Measurements from ENCODE around the gene TEX14. TPM values are rescaled to one million over a fixed set of nuclear protein-coding genes. Genes with fewer than 3 reads are reported as not detected.
A peak's percentile ranks its signal among the peaks of the same experiment; 100 is the strongest.

The TEX14 gene
- total and polyA plus RNA-seq, 11 donors, result 0.04 to 0.36 (median 0.10) TPM; not detected in 3

- Histone ChIP-seq H3K4me3 (peak overlapping the region in 3 of 12 donors; percentile 17 to 34 (median 23)), H3K27ac (peak overlapping the region in 11 of 12 donors; percentile 2 to 78 (median 57)), H3K36me3 (no peaks in the 10 kb centered on the region), H3K4me1 (peaks cover 7 to 58% (median 31%) of the 10 kb centered on the region in 12 donors), H3K9me3 (no peaks in the 10 kb centered on the region), H3K27me3 (no peaks in the 10 kb centered on the region)
- DNase-seq (no peak), ATAC-seq (peak; percentile 43 to 68 (median 56))
- TF ChIP-seq CTCF (IDR thresholded peaks at IDR 0.05), result no peak
- TF ChIP-seq POLR2A (IDR thresholded peaks at IDR 0.05), result no peak
- intact Hi-C loops (cut with DNase I), result loop anchor here in 3 of 10 donors (5.0 to 10.0 kb wide), 2 partner anchors 38 to 146 kb away; no protein-coding TSS in a partner anchor
- WGBS, 4 donors, result 16 to 30% (median 18%) methylated on average over 4 to 6 of the region's 6 CpGs
Observed at GRCh38 chr17:58538811-58539409, 152.9 kb downstream of the TEX14 start.

GRCh38 chr17:58537266-58537665 is 154.6 kb downstream of the TEX14 start:
- intact Hi-C loops (cut with DNase I), result loop anchor here in 3 of 10 donors (5.0 to 10.0 kb wide), 2 partner anchors 40 to 148 kb away; no protein-coding TSS in a partner anchor

GRCh38 chr17:58536542-58536941 is 155.3 kb downstream of the TEX14 start:
- intact Hi-C loops (cut with DNase I), result loop anchor here in 3 of 10 donors (5.0 to 10.0 kb wide), 2 partner anchors 41 to 148 kb away; no protein-coding TSS in a partner anchor
- H3K4me3 ChIP-seq, result no peak overlapping the region
- TF ChIP-seq POLR2A (IDR thresholded peaks at IDR 0.05), result no peak
- TF ChIP-seq CTCF (IDR thresholded peaks at IDR 0.05), result no peak
- ATAC-seq, result no peak
- no peaks in the 10 kb centered on the region for H3K36me3 ChIP-seq
- H3K9me3 ChIP-seq, result no peaks in the 10 kb centered on the region
- no peak for DNase-seq
- H3K4me1 ChIP-seq, result peaks cover 7 to 77% (median 39%) of the 10 kb centered on the region in 12 donors
- H3K27ac ChIP-seq, result no peak overlapping the region
- 74 to 90% (median 83%) methylated on average over 3 of the region's 3 CpGs for WGBS, 4 donors
- H3K27me3 ChIP-seq, result peaks cover 0 to 2% (median 0%) of the 10 kb centered on the region in 9 donors

More at GRCh38 chr17:58537266-58537665, 154.6 kb downstream of the TEX14 start:
- ATAC-seq, result no peak
- no peak overlapping the region for H3K27ac ChIP-seq
- H3K4me1 ChIP-seq, result peaks cover 7 to 70% (median 36%) of the 10 kb centered on the region in 12 donors
- TF ChIP-seq POLR2A (IDR thresholded peaks at IDR 0.05) (no peak), CTCF (IDR thresholded peaks at IDR 0.05) (no peak)
- H3K27me3 ChIP-seq, result no peaks in the 10 kb centered on the region
- H3K9me3 ChIP-seq, result no peaks in the 10 kb centered on the region
- WGBS, 4 donors, result 79 to 96% (median 88%) methylated on average over 4 of the region's 4 CpGs
- H3K4me3 ChIP-seq, result no peak overlapping the region
- no peaks in the 10 kb centered on the region for H3K36me3 ChIP-seq
- no peak for DNase-seq

- TF ChIP-seq CTCF (IDR thresholded peaks at IDR 0.05), result no peak
- TF ChIP-seq POLR2A (IDR thresholded peaks at IDR 0.05), result no peak
- ATAC-seq, result no peak
- intact Hi-C loops (cut with DNase I), result loop anchor here in 3 of 10 donors (5.0 to 10.0 kb wide), 2 partner anchors 42 to 149 kb away; no protein-coding TSS in a partner anchor
- Histone ChIP-seq H3K4me1 (peaks cover 7 to 81% (median 43%) of the 10 kb centered on the region in 12 donors), H3K27me3 (peaks cover 0 to 5% (median 0%) of the 10 kb centered on the region in 9 donors), H3K27ac (peak overlapping the region in 6 of 12 donors; percentile 2 to 69 (median 36)), H3K36me3 (no peaks in the 10 kb centered on the region), H3K9me3 (no peaks in the 10 kb centered on the region), H3K4me3 (no peak overlapping the region)
- WGBS, 4 donors, result 65 to 90% (median 88%) methylated on average over 2 of the region's 2 CpGs
- DNase-seq, result no peak
Observed at GRCh38 chr17:58535431-58535830, 156.4 kb downstream of the TEX14 start.

All from heart left ventricle (tissue), 16 donors.